GM12878 (cell line): ENCODE results near the gene PBRM1. TPM values are rescaled to one million over a fixed set of nuclear protein-coding genes. Genes with fewer than 3 reads are reported as not detected.

ENCODE experiments used
- BCLAF1 ChIP-seq: fragments of 450-650 bp; IDR thresholded peaks from 2 replicates; pipeline ENCODE4 v1.6.1; 2017; ENCODE audit warnings: antibody characterized with exemption, mild to moderate bottlenecking, moderate library complexity
- CBX5 ChIP-seq: sonication (generic); IDR thresholded peaks from 2 replicates; pipeline ENCODE4 v1.6.1; 2016; ENCODE audit warnings: low read depth, moderate library complexity, mild to moderate bottlenecking, inconsistent platforms
- CEBPB ChIP-seq, 2 experiments: fragments of 150-350 bp in 1 of 2; IDR thresholded peaks; 2 replicates each; pipeline ENCODE4 v1.6.1; 2012 to 2014; ENCODE audit warnings: low read depth in 2 of 2, low read length in 2 of 2, borderline replicate concordance in 1 of 2, inconsistent platforms in 1 of 2
- HDGF ChIP-seq: fragments of 450-650 bp; IDR thresholded peaks from 2 replicates; pipeline ENCODE4 v1.6.1; 2016; ENCODE audit warnings: antibody characterized with exemption
- MEF2A ChIP-seq: IDR thresholded peaks from 2 replicates; pipeline ENCODE4 v1.6.1; 2011; ENCODE audit warnings: low read depth, mild to moderate bottlenecking, low read length, moderate library complexity; ENCODE audit not compliant: insufficient read depth
- NFIC ChIP-seq: IDR thresholded peaks from 2 replicates; pipeline ENCODE4 v1.6.1; 2012; ENCODE audit warnings: low read depth, mild to moderate bottlenecking, inconsistent platforms, low read length, moderate library complexity
- PAX5 ChIP-seq: IDR thresholded peaks from 2 replicates; pipeline ENCODE4 v1.6.1; 2011; ENCODE audit warnings: low read depth, low read length, borderline replicate concordance
- PKNOX1 ChIP-seq: fragments of 450-650 bp; IDR thresholded peaks from 2 replicates; pipeline ENCODE4 v1.6.1; 2016; ENCODE audit warnings: mild to moderate bottlenecking
- POLR2AphosphoS5 ChIP-seq: IDR thresholded peaks from 2 replicates; pipeline ENCODE4 v1.6.1; 2011; ENCODE audit warnings: mild to moderate bottlenecking, low read length, inconsistent platforms
- RAD21 ChIP-seq: IDR thresholded peaks from 2 replicates; pipeline ENCODE4 v1.6.1; 2011; ENCODE audit warnings: mild to moderate bottlenecking, low read depth, low read length, moderate library complexity; ENCODE audit not compliant: insufficient read depth
- SMAD5 ChIP-seq: IDR thresholded peaks from 2 replicates; pipeline ENCODE4 v1.6.1; 2016; ENCODE audit warnings: antibody characterized with exemption, low read depth
- STAT3 ChIP-seq: IDR thresholded peaks from 2 replicates; pipeline ENCODE4 v1.6.1; 2011; ENCODE audit warnings: low read depth, low read length, improper control_type of control experiment
- TAF1 ChIP-seq: IDR thresholded peaks from 2 replicates; pipeline ENCODE4 v1.6.1; 2011; ENCODE audit warnings: mild to moderate bottlenecking, low read depth, low read length, borderline replicate concordance
- ZBTB4 ChIP-seq: fragments of 450-650 bp; formaldehyde crosslinking; IDR thresholded peaks from 2 replicates; pipeline ENCODE4 v1.4.0; 2022; ENCODE audit warnings: mild to moderate bottlenecking, moderate library complexity
- ZBTB40 ChIP-seq: fragments of 450-650 bp; IDR thresholded peaks from 2 replicates; pipeline ENCODE4 v1.6.1; 2016; ENCODE audit warnings: mild to moderate bottlenecking, moderate library complexity, borderline replicate concordance
- ZNF207 ChIP-seq: fragments of 450-650 bp; IDR thresholded peaks from 2 replicates; pipeline ENCODE4 v1.6.1; 2014; ENCODE audit warnings: antibody characterized with exemption, mild to moderate bottlenecking, borderline replicate concordance
- ZNF24 ChIP-seq: fragments of 450-650 bp; IDR thresholded peaks from 2 replicates; pipeline ENCODE4 v1.6.1; 2017; ENCODE audit warnings: antibody characterized with exemption, mild to moderate bottlenecking
- ZNF384 ChIP-seq: IDR thresholded peaks from 2 replicates; pipeline ENCODE4 v1.6.1; 2012; ENCODE audit warnings: low read depth, mild to moderate bottlenecking, low read length, improper control_type of control experiment, borderline replicate concordance
- polyA plus RNA-seq, 11 experiments: library from polyadenylated mRNA; depleted of rRNA in 4 of 11; unstranded in 6 of 11; stranded (reverse) in 5 of 11; fragments of >200 nt; fragmentation: Nextera tagmentation in 4 of 11; fragmentation: Illumina TruSeq in 1 of 11; extraction: Ambion mirVana in 4 of 11; extraction: Trizol in 1 of 11; gene quantifications; 1 replicate in 1 of 11; 2 replicates in 10 of 11; pipeline versions ENCODE4 v1.2.1 to v1.2.3, GENCODE V29; 2011 to 2016; ENCODE audit warnings: inconsistent platforms in 2 of 11, missing spikeins in 2 of 11, low read depth in 1 of 11
- total RNA-seq, 4 experiments: library from RNA; depleted of rRNA in 3 of 4; stranded (reverse); fragments of >200 nt in 3 of 4; fragmentation: Illumina TruSeq in 1 of 4; extraction: Trizol in 1 of 4; gene quantifications; 2 replicates each; pipeline versions ENCODE4 v1.2.1 to v1.2.3, GENCODE V29; 2013 to 2021

The PBRM1 gene
- total and polyA plus RNA-seq, 10 of the 15 experiments (the other 5 are each of a cell fraction or from before 2014, with no cell fraction given), result 8.9 to 88.9 (median 39.3) TPM

- no peak for TF ChIP-seq BCLAF1
- TF ChIP-seq SMAD5, result no peak
- peak; percentile 92 for TF ChIP-seq PKNOX1
- peak in 1 of 2 experiments; percentile 20; a peak in 1 of 4 replicates for TF ChIP-seq CEBPB (IDR thresholded peaks at IDR 0.05; ENCODE audit: borderline replicate concordance in 1 of 2, low read depth in 2 of 2, low read length in 2 of 2)
- TF ChIP-seq ZBTB4 (CRISPR knock-in tag), result no peak
- TF ChIP-seq ZBTB40, result no peak
- no peak for TF ChIP-seq TAF1
- TF ChIP-seq CBX5, result no peak
- no peak for TF ChIP-seq ZNF207
- no peak for TF ChIP-seq HDGF
- TF ChIP-seq RAD21, result no peak
- peak; percentile 54; the same call in 1 of the 2 replicates for TF ChIP-seq NFIC
- 0 out of 2 replicates have a peak, but pooled peaks have one; percentile 3 for TF ChIP-seq PAX5
- no peak for TF ChIP-seq STAT3
- TF ChIP-seq MEF2A, result peak; percentile 66; the same call in 1 of the 2 replicates
- TF ChIP-seq ZNF24, result no peak
- 0 out of 2 replicates have a peak, but pooled peaks have one; percentile 23 for TF ChIP-seq POLR2AphosphoS5
- peak; percentile 72; the same call in 1 of the 2 replicates for TF ChIP-seq ZNF384
Measured at GRCh38 chr3:52696830-52697631, 11.3 kb upstream of the PBRM1 start (continued).
